Fibroblast of villous mesenchyme (primary cell): Measurements from ENCODE around the gene ZFAND3. TPM values are rescaled to one million over a fixed set of nuclear protein-coding genes. Genes with fewer than 3 reads are reported as not detected.

Experiments
- DNase-seq: peaks from one replicate; pipeline ENCODE4 v3.0.0-alpha.2; 2010; ENCODE audit warnings: low read depth
- H3K4me3 ChIP-seq: 2 replicates; pipeline ENCODE4 v1.5.1; 2011; ENCODE audit warnings: low read depth, mild to moderate bottlenecking, low read length
- CTCF ChIP-seq: IDR thresholded peaks from 2 replicates; pipeline ENCODE4 v1.5.1; 2012; ENCODE audit warnings: low read depth, mild to moderate bottlenecking, low read length; ENCODE audit not compliant: insufficient read depth
- total RNA-seq: library from RNA; depleted of rRNA; stranded (reverse); fragments of >200 nt; gene quantifications from 2 replicates; pipeline ENCODE4 v1.2.3, GENCODE V29; 2012

ZFAND3 gene
- total RNA-seq, 1 donor, result 20.3 TPM

DNA sequence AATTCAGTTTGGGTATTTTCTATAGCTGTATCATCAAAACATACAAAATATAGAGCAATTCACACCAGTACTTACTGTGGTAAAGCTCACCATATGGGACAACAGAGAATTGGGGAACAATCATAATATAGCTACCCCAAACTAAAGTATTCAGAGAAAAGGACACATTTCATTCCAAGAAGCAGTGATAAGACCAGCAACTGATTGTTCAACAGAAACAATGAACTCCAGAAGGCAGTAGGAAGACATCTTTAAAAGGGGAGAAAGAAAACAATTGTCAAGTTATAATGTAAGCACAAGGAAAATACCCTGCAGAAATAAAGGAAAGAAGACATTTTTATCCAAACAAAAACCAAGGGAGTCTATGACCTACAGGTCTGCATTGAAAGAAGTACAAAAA, 210.9 kb downstream of the ZFAND3 start:
- DNase-seq, result no peak
- no peak overlapping the region for H3K4me3 ChIP-seq
- TF ChIP-seq CTCF, result no peak

- TF ChIP-seq CTCF, result no peak
- DNase-seq, result no peak
- H3K4me3 ChIP-seq, result no peak overlapping the region
These were observed 213.3 kb downstream of the ZFAND3 start for GRCh38 chr6:38032797-38033196.

GRCh38 chr6:38033442-38033982, 214.0 kb downstream of the ZFAND3 start:
- no peak overlapping the region for H3K4me3 ChIP-seq
- no peak for DNase-seq
- TF ChIP-seq CTCF, result no peak

DNA sequence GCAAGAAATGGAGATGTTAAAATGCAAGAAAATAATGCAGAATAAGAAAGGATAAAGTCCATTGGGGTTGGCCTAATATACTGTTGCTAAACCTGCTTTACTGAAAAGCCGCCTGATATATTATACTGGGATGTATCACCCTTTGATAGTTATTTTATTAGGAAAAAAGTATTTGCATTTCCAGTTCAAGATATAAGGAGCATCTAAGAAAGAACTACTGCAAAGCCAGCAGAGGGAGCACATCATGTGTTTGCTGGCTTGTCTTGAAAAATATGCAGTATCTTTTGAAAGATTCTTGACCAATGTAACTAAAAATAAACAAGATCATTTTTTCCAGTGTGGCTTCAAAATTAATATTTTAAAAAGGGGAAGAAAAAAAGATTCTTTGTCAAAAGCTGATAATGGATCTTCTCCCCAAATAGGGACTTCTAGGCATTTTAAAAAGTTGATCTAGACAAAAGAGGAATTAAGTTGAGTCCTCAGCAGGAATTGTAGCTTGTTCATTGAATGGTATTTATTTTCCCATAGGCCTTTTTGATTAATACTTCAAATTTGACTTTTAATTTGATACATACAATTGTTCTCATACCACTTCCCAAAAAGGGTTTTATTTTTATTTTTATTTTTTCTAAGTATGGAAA, 214.9 kb downstream of the ZFAND3 start:
- peak; percentile 69 for TF ChIP-seq CTCF
- H3K4me3 ChIP-seq, result no peak overlapping the region
- peak; percentile 64 for DNase-seq

- no peak for TF ChIP-seq CTCF
- DNase-seq, result peak; percentile 25
- H3K4me3 ChIP-seq, result no peak overlapping the region
These were observed 216.0 kb downstream of the ZFAND3 start for GRCh38 chr6:38035478-38035877.

GRCh38 chr6:38039502-38039901, 220.0 kb downstream of the ZFAND3 start:
- no peak for DNase-seq
- TF ChIP-seq CTCF, result no peak
- H3K4me3 ChIP-seq, result no peak overlapping the region

DNA sequence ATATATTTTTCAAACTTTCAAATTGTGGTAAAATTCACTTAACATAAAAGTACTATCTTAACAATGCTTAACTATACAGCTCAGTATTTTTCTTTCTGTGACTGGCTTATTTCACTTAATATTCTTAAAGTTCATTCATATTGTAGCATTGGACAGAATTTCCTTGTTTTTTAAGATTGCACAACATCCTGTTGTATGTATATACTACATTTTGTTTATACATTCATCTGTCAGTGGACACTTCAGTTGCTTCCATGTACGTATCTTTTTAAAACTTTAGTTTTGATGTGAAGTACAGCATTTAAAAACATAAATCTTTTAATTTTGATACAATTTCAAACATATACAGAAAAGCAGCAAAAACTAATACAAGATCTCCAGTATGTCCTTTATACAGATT, 220.7 kb downstream of the ZFAND3 start:
- H3K4me3 ChIP-seq, result no peak overlapping the region
- DNase-seq, result peak; percentile 44
- TF ChIP-seq CTCF, result no peak
